Ovary (tissue), 9 donors: ENCODE data around the gene DNAI2. TPM values are rescaled to one million over a fixed set of nuclear protein-coding genes. Genes with fewer than 3 reads are reported as not detected.

Experiments used
- DNase-seq, 5 donors: peaks; one replicate each; pipeline ENCODE4 v3.0.0-alpha.2; 2019 to 2020
- H3K27ac ChIP-seq, 2 donors: fragments of 200-600 bp; one replicate each; pipeline versions ENCODE4 v1.5.1 to v1.8.0; 2019 to 2022
- H3K27me3 ChIP-seq: fragments of 200-600 bp; one replicate; pipeline ENCODE4 v1.8.0; 2022
- H3K36me3 ChIP-seq: fragments of 200-600 bp; sonication (generic); one replicate; pipeline ENCODE4 v1.5.1; 2019
- H3K4me1 ChIP-seq: one replicate; pipeline ENCODE4 v1.8.1; 2013; ENCODE audit warnings: mild to moderate bottlenecking, moderate library complexity; ENCODE audit not compliant: insufficient read depth
- H3K4me3 ChIP-seq: fragments of 200-600 bp; sonication (generic); one replicate; pipeline ENCODE4 v1.5.1; 2017
- H3K9me3 ChIP-seq, 2 donors: fragments of 200-600 bp in 1 of 2; sonication (generic) in 1 of 2; one replicate each; pipeline versions ENCODE4 v1.5.1 to v1.8.1; 2013 to 2019; ENCODE audit warnings: mild to moderate bottlenecking in 1 of 2, moderate library complexity in 1 of 2
- CTCF ChIP-seq, 3 donors: fragments of 450-650 bp in 2 of 3; fragments of 200-600 bp in 1 of 3; IDR thresholded peaks; one replicate each; pipeline versions ENCODE4 v1.5.1 to v1.8.0; 2016 to 2022; ENCODE audit warnings: antibody characterized with exemption in 3 of 3, mild to moderate bottlenecking in 1 of 3
- EP300 ChIP-seq: sonication (generic); formaldehyde crosslinking; IDR thresholded peaks from one replicate; pipeline ENCODE4 v1.6.1; 2017; ENCODE audit warnings: antibody characterized with exemption
- POLR2A ChIP-seq: fragments of 450-650 bp; IDR thresholded peaks from one replicate; pipeline ENCODE4 v1.6.1; 2017; ENCODE audit warnings: antibody characterized with exemption, mild to moderate bottlenecking, moderate library complexity
- WGBS, 3 donors: extraction: QIAGEN DNeasy Blood & Tissue Kit in 1 of 3; methylation state at CpG; one replicate each; pipeline versions ENCODE4 v1.1.5 to v1.1.7; 2013 to 2017; 5-methylcytosine and 5-hydroxymethylcytosine counted together
- intact Hi-C, 4 donors: fragments of 100-400 bp; cut with DNase I; formaldehyde crosslinking; loops; one replicate each; pipeline versions ENCODE4 v1.11.0 to v1.15.1; 2022 to 2023
- polyA plus RNA-seq, 2 donors: library from polyadenylated mRNA; stranded (reverse); fragments of 200-250 nt in 1 of 2; fragments of 350-450 nt in 1 of 2; fragmentation: Illumina TruSeq in 1 of 2; extraction: RNeasy Lipid Tissue Mini Kit (QIAGEN cat#74804) in 1 of 2; gene quantifications; one replicate each; pipeline ENCODE4 v1.2.3, GENCODE V29; 2013 to 2014
- total RNA-seq, 7 donors: library from RNA; depleted of rRNA in 2 of 7; stranded (reverse); fragments of >200 nt in 2 of 7; fragmentation: NEBNext Ultra II Directional in 3 of 7; extraction: Animal tissue kit (Norgen Biotek cat#: 25700) in 3 of 7; gene quantifications; one replicate each; pipeline versions ENCODE4 v1.1.0 to v1.2.4, GENCODE V29; 2016 to 2023
- donor health status: DM: no; HTN: no; CAD: no; lungs with moderate emphysema.
- donor health status: DM: no; HTN: no; CAD: no.
- donor health status: Bipolar disorder and iron deficiency.
- donor health status: DM: yes; HTN: yes; CAD: no.
- donor health status: DM: no; HTN: no; CAD: no.
- donor health status: DM: yes; HTN: yes; CAD: no.

Gene DNAI2
- total and polyA plus RNA-seq, 9 donors, result 0.07 to 12.2 (median 0.66) TPM; not detected in 3

GRCh38 chr17:74349120-74349519 is 75.1 kb downstream of the DNAI2 start:
- H3K27me3 ChIP-seq, result no peaks in the 10 kb centered on the region
- H3K4me1 ChIP-seq, result no peaks in the 10 kb centered on the region
- 63 to 68% (median 66%) methylated on average over 18 to 19 of the region's 19 CpGs for WGBS, 3 donors
- DNase-seq, result no peak
- H3K27ac ChIP-seq, result no peak overlapping the region
- H3K36me3 ChIP-seq, result no peaks in the 10 kb centered on the region
- TF ChIP-seq EP300, result no peak
- no peak overlapping the region for H3K4me3 ChIP-seq
- H3K9me3 ChIP-seq, result no peaks in the 10 kb centered on the region
- intact Hi-C loops, result loop anchor here in 1 of 4 donors (5.0 kb wide), 1 partner anchor 42 kb away; no protein-coding TSS in a partner anchor

- Histone ChIP-seq H3K9me3 (no peaks in the 10 kb centered on the region), H3K4me1 (no peaks in the 10 kb centered on the region), H3K27ac (no peak overlapping the region), H3K27me3 (no peaks in the 10 kb centered on the region), H3K4me3 (no peak overlapping the region), H3K36me3 (no peaks in the 10 kb centered on the region)
- TF ChIP-seq POLR2A (no peak), CTCF (IDR thresholded peaks at IDR 0.05) (no peak), EP300 (no peak)
- 77 to 83% (median 82%) methylated on average over 20 of the region's 20 CpGs for WGBS, 3 donors
- DNase-seq, result no peak
- intact Hi-C loops, result loop anchor here in 1 of 4 donors (10.0 kb wide), 1 partner anchor 136 kb away; the partner anchor contains the start of gene TTYH2
Observed at GRCh38 chr17:74350486-74350885, 76.5 kb downstream of the DNAI2 start.

- Histone ChIP-seq H3K9me3 (no peaks in the 10 kb centered on the region), H3K4me3 (no peak overlapping the region), H3K36me3 (no peaks in the 10 kb centered on the region), H3K4me1 (no peaks in the 10 kb centered on the region), H3K27me3 (no peaks in the 10 kb centered on the region), H3K27ac (no peak overlapping the region)
- intact Hi-C loops, result loop anchor here in 1 of 4 donors (10.0 kb wide), 1 partner anchor 137 kb away; the partner anchor contains the start of gene TTYH2
- no peak for TF ChIP-seq CTCF (IDR thresholded peaks at IDR 0.05)
- no peak for TF ChIP-seq POLR2A
- TF ChIP-seq EP300, result no peak
- WGBS, 3 donors, result 9 to 18% (median 10%) methylated on average over 44 to 55 of the region's 55 CpGs
- DNase-seq, result no peak
Observed at GRCh38 chr17:74351552-74352210, 77.6 kb downstream of the DNAI2 start.

GRCh38 chr17:74353446-74354060 is 79.5 kb downstream of the DNAI2 start:
- DNase-seq, result no peak

More at GRCh38 chr17:74353446-74354060, 79.5 kb downstream of the DNAI2 start:
- Histone ChIP-seq H3K4me3 (no peak overlapping the region), H3K27ac (no peak overlapping the region), H3K36me3 (no peaks in the 10 kb centered on the region), H3K27me3 (no peaks in the 10 kb centered on the region), H3K9me3 (no peaks in the 10 kb centered on the region), H3K4me1 (no peaks in the 10 kb centered on the region)
- TF ChIP-seq CTCF (IDR thresholded peaks at IDR 0.05), result no peak
- TF ChIP-seq POLR2A, result no peak
- no peak for TF ChIP-seq EP300
- intact Hi-C loops, result loop anchor here in 1 of 4 donors (10.0 kb wide), 1 partner anchor 139 kb away; the partner anchor contains the start of gene TTYH2
- 62 to 70% (median 67%) methylated on average over 10 of the region's 10 CpGs for WGBS, 3 donors
